Motor neuron (in vitro differentiated cells): ENCODE measurements around the gene SLC6A1. TPM values are rescaled to one million over a fixed set of nuclear protein-coding genes. Genes with fewer than 3 reads are reported as not detected.
"Not testable (repeated sequence)": the region's sequence is repeated elsewhere in the genome, so short reads cannot be mapped to it uniquely, and the experiment has no call there.

ENCODE experiments used
- ATAC-seq, 8 experiments: fragments of 200-7000 bp; cut with Tn5 transposase; replicated peaks in 6 of 8; 2 replicates each; pipeline ENCODE4 v1.8.0; 2021; ENCODE audit warnings: mild to moderate bottlenecking in 8 of 8, moderate library complexity in 8 of 8
- H3K27ac ChIP-seq, 2 donors: fragments of 250-450 bp; sonication (Bioruptor Pico); 2 replicates each; pipeline ENCODE4 v1.9.0; 2021; ENCODE audit warnings: antibody characterized with exemption in 2 of 2, mild to moderate bottlenecking in 2 of 2, moderate library complexity in 1 of 2
- H3K4me1 ChIP-seq, 2 donors: fragments of 250-450 bp; sonication (Bioruptor Pico); replicated peaks in 1 of 2; 2 replicates each; pipeline ENCODE4 v1.6.1; 2021; ENCODE audit warnings: antibody characterized with exemption in 2 of 2, mild to moderate bottlenecking in 2 of 2, moderate library complexity in 1 of 2
- H3K4me3 ChIP-seq, 5 donors: fragments of 250-450 bp; sonication (Bioruptor Pico); 2 replicates each; pipeline ENCODE4 v1.9.0; 2021; ENCODE audit warnings: antibody characterized with exemption in 5 of 5, mild to moderate bottlenecking in 5 of 5, moderate library complexity in 4 of 5
- WGBS, 10 experiments: fragments of 450-650 bp; shearing (Covaris generic); methylation state at CpG; one replicate each; pipeline ENCODE4 v1.0.0; 2022; 5-methylcytosine and 5-hydroxymethylcytosine counted together
- in situ Hi-C, 9 experiments: fragments of 400-800 bp; cut with MboI; loops; one replicate each; pipeline ENCODE4 v1.15.0; 2021; ENCODE audit warnings: low sequenced_read_pairs in 9 of 9, low pct_unique_long_range_greater_than_20kb in 2 of 9; ENCODE audit not compliant: unreplicated experiment in 9 of 9
- total RNA-seq, 8 experiments: library from RNA; unstranded; fragments of 300-600 nt; gene quantifications; 2 replicates each; pipeline versions ENCODE4 v1.2.3 to v1.2.4, GENCODE V29; 2022

SLC6A1 gene
- total RNA-seq, 8 experiments from 2014 or later: 0.50 to 80.6 (median 1.2) TPM

DNA sequence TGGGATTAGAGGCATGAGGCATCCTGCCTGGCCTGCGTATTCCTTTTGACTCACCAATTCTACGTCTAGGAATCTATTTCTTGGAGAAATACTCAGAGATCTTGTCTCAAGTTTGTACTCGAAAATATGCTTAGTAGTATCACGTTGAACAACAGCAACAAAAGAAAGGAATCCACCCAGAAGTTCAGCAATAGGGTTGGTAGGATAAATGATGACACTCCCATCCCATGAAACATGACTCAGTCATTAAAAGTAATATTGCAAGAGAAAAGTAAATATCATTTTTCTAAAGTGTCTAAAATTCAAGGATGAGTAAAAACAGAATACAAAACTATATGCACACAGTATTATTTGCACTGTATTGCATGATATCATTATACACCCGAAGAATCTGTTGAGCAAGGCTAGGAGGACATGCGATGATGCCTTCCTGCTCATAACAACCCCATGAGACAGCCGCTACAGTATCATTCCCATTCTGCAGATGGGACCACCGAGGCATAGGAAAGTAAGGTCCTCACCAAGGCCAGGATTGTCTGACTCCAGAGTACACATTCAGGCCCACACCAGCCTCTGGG is 61.5 kb downstream of the SLC6A1 start:
- WGBS, 10 experiments: 0 to 89% (median 59%) methylated on average over 2 to 8 of the region's 8 CpGs
- ATAC-seq: peak in 2 of 8 experiments; percentile 56 to 76
- Histone ChIP-seq H3K27ac (no peak overlapping the region), H3K4me1 (no peaks in the 10 kb centered on the region), H3K4me3 (no peak overlapping the region)
- in situ Hi-C loops: loop anchor here in 7 of 9 experiments (10.0 to 25.0 kb wide), 4 partner anchors 109 to 292 kb away; no protein-coding TSS in a partner anchor

DNA sequence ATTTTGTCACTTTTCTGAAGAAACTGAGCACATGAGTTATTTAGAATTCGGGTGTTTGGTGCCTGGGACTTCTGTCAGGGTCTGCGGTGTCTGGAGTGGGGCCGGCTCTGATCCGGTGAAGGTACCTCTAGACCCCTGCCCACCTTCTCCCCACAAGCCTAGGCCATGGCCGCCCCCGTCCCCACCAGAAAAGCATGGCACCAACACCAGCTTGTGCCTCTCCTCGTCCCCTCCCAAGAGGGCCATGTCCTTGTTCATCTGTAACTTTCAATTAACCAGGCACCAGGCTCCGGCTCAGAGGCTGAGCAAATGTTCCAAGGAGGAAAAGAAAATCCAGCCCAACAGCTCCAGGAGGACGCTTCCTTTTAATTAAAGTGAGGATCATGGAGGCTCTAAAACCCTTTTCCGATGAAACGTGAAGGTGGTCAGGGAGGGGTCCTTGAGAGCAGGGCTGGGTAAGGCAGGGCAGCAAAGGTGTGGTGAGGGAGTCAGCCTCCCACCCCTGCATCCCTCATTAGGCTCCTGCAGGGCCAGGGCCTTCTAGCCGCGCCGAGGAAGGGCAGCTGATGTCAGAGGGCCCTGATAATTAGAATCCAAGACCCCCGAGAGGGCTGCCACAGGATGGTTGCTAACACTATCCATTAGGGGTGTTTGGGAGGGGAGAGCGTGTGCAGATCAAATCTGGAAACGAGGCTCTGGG is 62.3 kb downstream of the SLC6A1 start:
- Histone ChIP-seq H3K27ac (no peak overlapping the region), H3K4me1 (no peaks in the 10 kb centered on the region), H3K4me3 (no peak overlapping the region)
- in situ Hi-C loops: loop anchor here in 7 of 9 experiments (10.0 to 25.0 kb wide), 4 partner anchors 110 to 293 kb away; no protein-coding TSS in a partner anchor
- 36 to 80% (median 60%) methylated on average over 1 to 8 of the region's 17 CpGs; no CpG with 5 or more reads in 5 of the 10 experiments for WGBS, 10 experiments
- ATAC-seq: no peak

DNA sequence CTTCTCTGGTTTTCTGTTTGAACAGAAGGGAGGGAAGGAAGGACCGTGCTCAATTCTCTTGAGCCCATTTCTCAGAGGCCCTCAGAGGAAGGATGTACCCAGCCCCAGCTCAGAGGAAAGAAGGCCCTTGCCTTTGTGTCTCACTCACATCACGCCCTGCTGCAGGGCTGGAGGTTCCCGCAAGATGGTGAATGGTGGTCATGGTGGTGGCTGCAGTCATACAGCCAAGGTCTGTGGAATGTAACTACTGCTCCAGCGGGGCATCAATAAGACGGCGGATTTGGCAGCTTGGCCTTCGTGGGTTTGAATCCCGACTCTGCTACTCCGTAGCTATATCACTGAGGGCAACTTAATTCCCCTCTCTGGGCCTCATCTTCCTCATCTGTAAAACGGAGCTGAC is 62.9 kb downstream of the SLC6A1 start:
- WGBS, 10 experiments: 20 to 100% (median 78%) methylated on average over 1 to 8 of the region's 10 CpGs; no CpG with 5 or more reads in 4 of the 10 experiments
- in situ Hi-C loops: loop anchor here in 7 of 9 experiments (10.0 to 25.0 kb wide), 4 partner anchors 111 to 293 kb away; no protein-coding TSS in a partner anchor
- no peak for ATAC-seq

DNA sequence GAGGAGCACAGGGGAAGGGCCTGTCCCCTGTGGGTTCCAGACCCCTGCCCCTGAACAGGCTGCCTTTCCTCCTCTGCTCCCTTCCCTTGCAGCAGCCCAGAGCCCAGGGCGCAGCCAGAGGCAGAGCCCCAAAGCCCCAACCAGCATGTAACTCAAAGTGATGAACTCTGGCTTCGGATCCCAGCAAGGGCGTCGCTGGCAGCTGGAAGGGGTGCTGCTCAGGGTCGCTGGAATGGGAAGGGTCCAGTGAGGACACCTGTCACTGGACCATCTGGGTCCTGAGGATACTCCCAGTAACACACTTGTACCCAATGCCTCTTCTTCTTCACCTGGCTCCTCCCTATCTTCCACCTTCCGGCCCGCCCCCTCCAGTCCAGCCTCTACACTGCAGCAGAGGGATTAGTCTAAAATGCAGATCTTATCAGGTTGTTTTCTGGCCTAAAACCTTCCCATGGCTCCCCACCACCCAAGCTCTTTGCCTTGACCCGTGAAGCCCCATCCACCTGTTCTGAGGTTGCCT is 64.0 kb downstream of the SLC6A1 start:
- in situ Hi-C loops: loop anchor here in 7 of 9 experiments (10.0 to 25.0 kb wide), 4 partner anchors 112 to 294 kb away; no protein-coding TSS in a partner anchor
- 25 to 76% (median 70%) methylated on average over 1 to 8 of the region's 8 CpGs; no CpG with 5 or more reads in 7 of the 10 experiments for WGBS, 10 experiments

More for the DNA sequence above, 62.9 kb downstream of the SLC6A1 start:
- no peak overlapping the region for H3K4me3 ChIP-seq
- no peaks in the 10 kb centered on the region for H3K4me1 ChIP-seq
- H3K27ac ChIP-seq: no peak overlapping the region

DNA sequence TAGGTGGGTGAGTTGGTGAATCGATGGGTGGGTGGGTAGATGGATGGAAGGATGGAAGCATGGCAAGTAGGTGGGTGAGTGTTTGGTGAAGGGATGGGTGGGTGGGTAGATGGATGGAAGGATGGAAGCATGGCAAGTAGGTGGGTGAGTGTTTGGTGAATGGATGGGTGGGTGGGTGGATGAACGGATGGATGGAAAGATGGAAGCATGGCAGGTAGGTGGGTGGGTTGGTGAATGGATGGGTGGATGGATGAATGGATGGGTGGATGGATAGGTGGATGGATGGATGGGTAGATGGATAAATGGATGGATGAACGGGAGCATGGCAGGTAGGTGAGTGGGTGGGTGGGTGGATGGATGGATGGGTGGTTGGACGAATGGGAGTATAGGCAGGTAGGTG is 65.1 kb downstream of the SLC6A1 start:
- Histone ChIP-seq H3K4me3 (no peak overlapping the region), H3K27ac (no peak overlapping the region), H3K4me1 (no peaks in the 10 kb centered on the region)
- no peak for ATAC-seq
- WGBS, 10 experiments: 75% methylated on average over 2 of the region's 4 CpGs; no CpG with 5 or more reads in 9 of the 10 experiments
- in situ Hi-C loops: loop anchor here in 7 of 9 experiments (10.0 to 25.0 kb wide), 4 partner anchors 113 to 295 kb away; no protein-coding TSS in a partner anchor

More for the DNA sequence above, 64.0 kb downstream of the SLC6A1 start:
- Histone ChIP-seq H3K4me1 (no peaks in the 10 kb centered on the region), H3K4me3 (no peak overlapping the region), H3K27ac (no peak overlapping the region)
- no peak for ATAC-seq

DNA sequence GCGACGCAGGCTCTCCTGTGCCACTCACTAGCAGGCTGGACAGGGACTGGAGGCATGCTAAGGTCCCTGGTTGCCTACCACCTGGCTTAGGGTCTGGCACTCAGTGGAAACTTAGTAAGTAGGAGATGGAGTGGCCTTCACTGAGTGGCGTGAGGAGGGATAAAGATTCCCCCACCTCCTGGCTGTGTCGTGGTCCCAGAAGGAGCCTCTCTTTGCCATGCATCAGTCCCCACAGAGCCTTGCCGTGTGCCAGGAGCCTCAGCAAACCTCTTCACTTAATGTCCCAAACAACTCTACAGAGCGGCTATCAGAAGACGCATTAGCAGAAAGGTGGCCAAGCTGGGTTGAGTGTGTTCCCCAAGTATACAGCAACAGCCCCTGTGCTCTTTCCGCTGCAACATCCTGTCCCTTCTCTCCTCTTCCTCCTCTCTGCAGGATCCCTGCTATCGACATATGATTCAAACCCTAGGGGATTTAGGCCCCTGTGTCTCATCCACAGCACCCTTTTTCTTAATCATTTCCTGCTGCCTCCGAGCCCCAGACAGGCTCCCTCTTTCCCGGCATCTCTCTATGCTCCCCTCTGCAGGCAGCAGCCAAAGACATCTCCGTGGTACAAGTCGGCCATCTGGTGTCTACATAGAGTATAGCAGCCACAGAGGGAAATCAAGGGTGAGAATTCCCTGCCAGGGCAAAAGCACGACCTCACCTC is 66.7 kb downstream of the SLC6A1 start:
- H3K27ac ChIP-seq: no peak overlapping the region
- peak; percentile 59 to 92 (median 70) for ATAC-seq
- 0 to 60% (median 0%) methylated on average over 1 to 9 of the region's 14 CpGs; no CpG with 5 or more reads in 3 of the 10 experiments for WGBS, 10 experiments
- H3K4me3 ChIP-seq: no peak overlapping the region
- in situ Hi-C loops: loop anchor here in 7 of 9 experiments (10.0 to 25.0 kb wide), 4 partner anchors 114 to 297 kb away; no protein-coding TSS in a partner anchor
- no peaks in the 10 kb centered on the region for H3K4me1 ChIP-seq

DNA sequence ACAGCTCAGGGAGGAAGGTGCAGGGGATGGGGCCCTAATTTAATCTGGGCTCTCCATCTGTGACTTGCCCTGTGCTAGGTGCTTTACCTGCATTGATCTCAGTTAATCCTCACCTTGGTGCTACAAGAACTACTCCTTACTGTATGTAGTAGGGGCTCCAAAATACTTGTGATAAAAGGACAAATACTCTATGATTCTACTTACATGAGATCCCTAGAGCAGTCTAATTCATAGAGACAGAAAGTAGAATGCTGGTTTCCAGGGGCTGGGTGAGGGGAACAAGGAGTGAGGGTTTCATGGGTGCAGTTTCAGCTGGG is 67.2 kb downstream of the SLC6A1 start:
- Histone ChIP-seq H3K4me1 (no peaks in the 10 kb centered on the region), H3K27ac (no peak overlapping the region), H3K4me3 (no peak overlapping the region)
- ATAC-seq: peak in 3 of 8 experiments; percentile 9 to 11 (median 9)
- in situ Hi-C loops: loop anchor here in 7 of 9 experiments (10.0 to 25.0 kb wide), 5 partner anchors 115 to 305 kb away; no protein-coding TSS in a partner anchor

DNA sequence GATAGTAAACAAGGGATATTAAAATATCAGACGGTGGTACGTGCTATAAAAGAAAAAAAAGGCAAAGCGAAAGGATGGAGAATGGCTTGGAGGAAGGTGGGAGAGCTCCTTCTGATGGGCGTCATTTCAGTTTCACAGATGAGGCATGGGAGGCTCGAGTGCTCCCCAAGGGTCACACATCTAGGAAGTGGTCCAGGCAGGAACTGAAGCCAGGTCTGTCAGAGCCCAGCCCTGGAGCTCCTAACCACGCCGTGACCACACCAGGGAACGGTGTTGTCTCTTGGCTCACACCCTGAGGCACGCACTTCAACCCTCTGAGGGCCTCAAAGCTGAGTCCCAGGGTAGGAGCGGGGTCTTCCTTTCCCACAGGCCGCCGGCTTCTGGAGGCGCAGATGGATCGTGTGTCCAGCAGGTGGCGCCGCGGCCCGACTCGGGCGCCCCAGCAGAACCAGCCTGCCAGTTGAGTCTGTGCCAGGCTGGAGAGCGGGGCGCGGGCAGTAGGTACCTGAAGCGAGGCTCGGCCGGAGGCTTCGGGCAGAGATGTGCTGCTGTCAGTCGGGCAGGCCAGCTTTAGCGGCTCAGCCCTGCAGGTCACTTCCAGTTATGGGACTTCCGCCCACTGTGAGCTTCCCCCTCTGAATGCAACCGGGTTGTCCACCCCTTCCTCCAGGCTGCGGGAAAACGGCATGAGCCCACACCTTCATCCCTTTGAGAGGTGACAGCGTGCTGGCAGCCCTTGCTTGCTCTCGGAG is 68.1 kb downstream of the SLC6A1 start:
- Histone ChIP-seq H3K27ac (no peak overlapping the region), H3K4me3 (peak overlapping the region in 3 of 5 donors; percentile 17 to 32 (median 28)), H3K4me1 (no peaks in the 10 kb centered on the region)
- WGBS, 10 experiments: 0 to 94% (median 46%) methylated on average over 2 to 11 of the region's 35 CpGs; no CpG with 5 or more reads in 4 of the 10 experiments
- peak; percentile 71 to 89 (median 82) for ATAC-seq
- in situ Hi-C loops: loop anchor here in 7 of 9 experiments (10.0 to 25.0 kb wide), 4 partner anchors 123 to 306 kb away; no protein-coding TSS in a partner anchor

DNA sequence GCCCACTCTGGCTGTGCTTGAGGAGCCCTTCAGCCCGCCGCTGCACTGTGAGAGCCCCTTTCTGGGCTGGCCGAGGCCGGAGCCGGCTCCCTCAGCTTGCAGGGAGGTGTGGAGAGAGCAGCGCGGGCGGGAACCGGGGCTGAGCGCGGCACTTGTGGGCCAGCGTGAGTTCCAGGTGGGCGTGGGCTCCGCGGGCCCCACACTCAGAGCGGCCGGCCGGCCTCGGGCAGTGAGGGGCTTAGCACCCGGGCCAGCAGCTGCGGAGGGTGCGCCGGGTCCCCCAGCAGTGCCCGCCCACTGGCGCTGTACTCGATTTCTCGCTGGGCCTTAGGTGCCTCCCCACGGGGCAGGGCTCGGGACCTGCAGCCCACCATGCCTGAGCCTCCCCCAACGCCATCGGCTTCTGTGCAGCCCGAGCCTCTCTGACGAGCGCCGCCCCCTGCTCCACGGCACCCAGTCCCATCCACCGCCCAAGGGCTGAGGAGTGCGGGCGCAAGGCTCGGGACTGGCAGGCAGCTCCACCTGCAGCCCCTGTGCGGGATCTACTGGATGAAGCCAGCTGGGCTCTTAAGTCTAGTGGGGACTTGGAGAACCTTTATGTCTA is 68.8 kb downstream of the SLC6A1 start:
- H3K4me3 ChIP-seq: peak overlapping the region in 3 of 5 donors; percentile 17 to 32 (median 28)
- H3K4me1 ChIP-seq, H3K27ac ChIP-seq: not testable (repeated sequence)
- in situ Hi-C loops: loop anchor here in 7 of 9 experiments (10.0 to 25.0 kb wide), 4 partner anchors 124 to 307 kb away; no protein-coding TSS in a partner anchor
- 0 to 82% (median 64%) methylated on average over 1 to 4 of the region's 41 CpGs; no CpG with 5 or more reads in 6 of the 10 experiments for WGBS, 10 experiments
- ATAC-seq: peak in 4 of 8 experiments; percentile 64 to 74 (median 72)

DNA sequence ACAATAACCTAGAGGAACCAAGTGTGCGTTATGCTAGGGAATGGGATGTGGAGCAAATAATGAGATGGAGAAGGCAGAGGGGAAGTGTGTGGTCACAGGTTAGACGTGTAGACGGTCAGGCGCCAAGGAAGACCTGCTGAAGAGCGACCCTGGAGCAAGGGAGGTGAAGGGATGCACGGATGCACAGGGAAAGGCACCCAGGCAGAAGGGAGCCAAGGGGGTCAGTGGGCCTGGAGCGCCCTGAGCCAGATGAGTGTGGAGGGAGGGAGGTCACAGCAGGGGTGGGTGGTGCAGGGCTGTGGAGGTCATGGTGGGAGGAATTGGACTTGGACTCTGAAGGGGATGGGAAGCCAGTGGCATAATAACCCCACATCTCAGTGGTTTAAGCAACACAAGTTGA is 70.2 kb downstream of the SLC6A1 start:
- WGBS, 10 experiments: 80 to 89% methylated on average over 3 of the region's 7 CpGs; no CpG with 5 or more reads in 8 of the 10 experiments
- Histone ChIP-seq H3K27ac (no peak overlapping the region), H3K4me1 (no peaks in the 10 kb centered on the region), H3K4me3 (no peak overlapping the region)
- in situ Hi-C loops: loop anchor here in 7 of 9 experiments (10.0 to 25.0 kb wide), 4 partner anchors 125 to 308 kb away; no protein-coding TSS in a partner anchor
- ATAC-seq: no peak

DNA sequence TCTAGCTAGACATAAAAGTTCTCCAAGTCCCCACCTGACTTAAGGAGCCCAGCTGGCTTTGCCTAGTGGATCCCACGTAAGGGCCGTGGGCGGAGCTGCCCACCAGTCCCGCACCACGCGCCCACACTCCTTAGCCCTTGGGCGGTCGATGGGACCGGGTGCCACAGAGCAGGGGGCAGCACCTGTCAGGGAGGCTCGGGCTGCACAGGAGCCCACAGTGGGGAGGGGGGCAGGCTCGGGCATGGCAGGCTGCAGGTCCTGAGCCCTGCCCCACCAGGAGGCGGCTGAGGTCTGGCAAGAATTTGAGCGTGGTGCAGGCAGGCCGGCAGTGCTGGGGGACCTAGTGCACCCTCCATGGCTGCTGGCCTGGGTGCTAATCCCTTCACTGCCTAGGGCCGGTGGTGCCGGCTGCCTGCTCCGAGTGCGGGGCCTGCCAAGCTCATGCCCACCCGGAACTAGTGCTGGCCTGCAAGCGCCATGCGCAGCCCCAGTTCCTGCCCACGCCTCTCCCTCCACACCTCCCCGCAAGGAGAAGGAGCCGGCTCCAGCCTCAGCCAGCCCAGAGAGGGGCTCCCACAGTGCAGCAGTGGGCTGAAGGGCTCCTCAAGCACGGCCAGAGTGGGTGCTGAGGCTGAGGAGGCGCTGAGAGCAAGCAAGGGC is 78.7 kb downstream of the SLC6A1 start:
- Histone ChIP-seq H3K4me3 (no peak overlapping the region), H3K27ac (no peak overlapping the region), H3K4me1 (no peaks in the 10 kb centered on the region)
- WGBS, 10 experiments: 60 to 100% (median 75%) methylated on average over 2 to 8 of the region's 26 CpGs; no CpG with 5 or more reads in 4 of the 10 experiments
- in situ Hi-C loops: loop anchor here in 6 of 9 experiments (25.0 kb wide), 3 partner anchors 134 to 309 kb away; no protein-coding TSS in a partner anchor
- no peak for ATAC-seq
